ENCODE measurements around the gene ZKSCAN1.
A peak's percentile ranks its signal among the peaks of the same experiment; 100 is the strongest.

ZKSCAN1 gene

DNA sequence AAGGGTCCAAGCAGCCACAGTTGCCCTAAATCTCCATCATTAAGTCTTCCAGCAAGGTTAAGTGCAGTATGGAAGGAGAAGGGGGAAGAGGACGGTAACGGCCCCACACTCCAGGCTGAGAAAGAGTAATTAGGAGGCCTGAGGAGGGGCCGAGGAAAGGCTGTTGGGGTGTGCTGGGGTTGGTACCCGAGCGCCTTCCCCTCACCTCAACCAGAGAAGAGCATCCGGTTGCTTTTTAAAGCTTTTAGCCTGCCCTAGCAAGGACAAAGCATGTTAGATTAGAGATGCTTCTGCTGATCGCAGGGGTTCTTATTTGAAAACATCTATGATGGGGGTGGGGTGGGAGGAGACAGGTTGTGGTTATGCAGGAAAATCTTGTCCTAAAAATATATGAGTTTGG is 25.2 kb downstream of the ZKSCAN1 start:
- no peak for DNase-seq

- no peak for DNase-seq
Measured at GRCh38 chr7:100044718-100045117, 29.3 kb downstream of the ZKSCAN1 start.

DNA sequence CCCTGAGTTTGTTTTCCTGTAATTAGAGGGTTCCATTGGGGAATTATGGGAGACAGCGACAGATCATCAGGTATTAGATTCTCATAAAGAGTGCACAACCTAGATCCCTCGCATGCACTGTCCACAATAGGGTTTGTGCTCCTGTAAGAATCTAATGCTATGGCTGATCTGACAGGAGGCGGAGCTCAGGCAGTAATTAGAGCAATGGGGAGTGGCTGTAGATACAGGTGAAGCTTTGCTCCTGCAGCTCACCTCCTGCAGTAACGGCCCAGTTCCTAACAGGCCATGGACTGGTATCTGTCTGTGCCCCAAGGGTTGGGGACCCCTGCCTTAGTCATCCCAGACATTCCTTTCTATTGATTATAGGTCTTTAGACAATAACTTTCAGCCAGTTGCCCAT is 33.3 kb downstream of the ZKSCAN1 start:
- DNase-seq: no peak

DNA sequence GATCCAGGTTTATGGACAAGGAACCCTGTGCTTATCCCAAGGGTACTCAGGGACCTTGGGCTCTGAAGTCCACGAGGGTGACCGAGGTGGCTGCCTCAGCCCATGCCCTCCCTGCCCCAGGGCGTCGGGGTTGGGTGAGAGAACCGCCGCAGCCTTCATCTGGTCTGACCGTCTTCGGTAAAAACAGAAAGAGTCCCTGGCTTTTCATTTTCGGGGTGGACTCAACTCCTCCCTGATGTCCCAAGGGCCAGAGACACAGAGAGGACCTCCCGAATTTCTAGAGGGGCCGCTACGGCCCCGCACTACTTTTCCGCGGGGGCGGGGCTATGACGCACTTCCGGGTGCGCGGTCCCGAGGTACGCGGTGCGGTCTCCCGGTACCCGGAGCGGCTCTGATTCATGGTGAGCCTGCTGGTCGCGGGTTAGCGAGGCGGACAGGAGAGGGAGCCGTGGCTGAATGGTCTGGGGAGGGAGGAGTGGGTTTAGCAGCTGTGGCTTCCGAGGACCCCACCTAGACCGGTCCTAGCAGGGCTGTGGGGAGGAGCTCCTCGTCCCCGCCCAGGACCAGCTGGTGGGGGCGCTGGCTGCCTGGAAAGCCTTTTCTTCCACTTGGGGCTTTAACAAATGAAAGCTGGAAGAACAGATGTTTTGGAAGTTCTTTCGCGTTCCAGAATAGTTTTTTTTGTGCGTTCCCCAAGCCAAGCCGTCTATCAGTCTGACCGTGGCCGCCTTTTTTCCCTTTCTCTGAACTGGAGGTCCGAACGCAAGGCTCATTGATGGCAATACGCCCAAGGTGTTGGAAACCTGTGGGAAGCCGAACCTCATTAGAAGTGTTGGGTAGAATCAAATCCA is 34.3 kb downstream of the ZKSCAN1 start, which contains the start of gene ZSCAN21:
TSS of gene ZSCAN21 (plus strand) at position 334 of the 851 bp plus-strand sequence. CDS start 7,233 bp downstream, outside the sequence.
- peak; percentile 80 to 81 for DNase-seq

DNA sequence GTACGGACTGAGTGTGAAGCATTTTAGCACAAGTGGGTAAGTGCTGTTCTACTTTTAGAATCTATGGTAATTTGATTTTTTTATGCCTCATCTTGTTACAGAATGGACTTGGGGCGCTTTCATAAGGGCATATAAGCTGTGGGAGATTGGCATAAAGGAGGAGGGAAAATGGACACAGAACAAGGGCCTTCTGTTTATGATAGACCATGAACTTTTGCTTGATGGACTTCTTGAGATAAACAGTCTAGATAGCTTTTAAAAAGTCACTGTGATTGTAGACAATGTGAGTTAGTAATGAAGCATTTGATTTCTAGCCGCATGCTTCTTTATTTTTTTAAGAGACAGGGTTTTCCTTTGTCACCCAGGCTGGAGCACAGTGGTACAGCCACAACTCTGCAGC is 36.2 kb downstream of the ZKSCAN1 start:
- no peak for DNase-seq

GRCh38 chr7:100053215-100053614 is 37.8 kb downstream of the ZKSCAN1 start:
- peak; percentile 7 to 32 for DNase-seq

GRCh38 chr7:100057006-100057405 is 41.6 kb downstream of the ZKSCAN1 start:
- DNase-seq: no peak

- DNase-seq: no peak
Measured at GRCh38 chr7:100059251-100059739, 43.9 kb downstream of the ZKSCAN1 start.

DNA sequence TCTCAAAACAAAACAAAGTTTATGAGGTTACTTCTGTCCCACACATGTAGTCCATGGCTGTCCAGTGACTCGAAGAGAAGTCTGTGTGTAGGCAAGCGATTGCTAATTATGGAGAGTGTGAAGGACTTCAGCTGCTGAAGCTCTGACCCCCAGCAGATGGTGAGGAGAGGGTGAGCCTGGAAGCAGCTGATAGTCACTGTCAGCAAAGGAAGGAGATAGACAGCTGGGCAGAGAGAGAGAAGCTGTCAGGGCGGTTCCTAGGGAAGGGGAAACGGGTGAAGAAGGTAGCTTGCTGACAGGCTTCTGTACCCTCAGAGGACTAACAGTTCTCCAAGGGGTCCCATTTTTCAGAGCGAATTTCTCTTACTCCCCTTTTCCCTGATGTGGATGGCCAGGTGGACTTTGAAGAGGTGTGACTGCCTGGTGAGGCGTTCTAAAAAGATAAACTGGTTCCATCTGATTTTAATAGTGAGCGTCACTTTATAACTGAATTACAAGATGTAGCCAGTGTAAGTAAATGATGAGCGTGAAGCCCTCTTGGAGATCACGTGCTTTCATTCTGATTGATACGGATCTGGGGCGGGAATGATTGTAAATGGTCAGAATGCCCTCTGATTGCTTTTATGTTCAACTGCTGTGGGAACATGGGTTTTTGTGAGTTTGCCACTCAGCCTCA is 46.3 kb downstream of the ZKSCAN1 start:
- DNase-seq: no peak

DNA sequence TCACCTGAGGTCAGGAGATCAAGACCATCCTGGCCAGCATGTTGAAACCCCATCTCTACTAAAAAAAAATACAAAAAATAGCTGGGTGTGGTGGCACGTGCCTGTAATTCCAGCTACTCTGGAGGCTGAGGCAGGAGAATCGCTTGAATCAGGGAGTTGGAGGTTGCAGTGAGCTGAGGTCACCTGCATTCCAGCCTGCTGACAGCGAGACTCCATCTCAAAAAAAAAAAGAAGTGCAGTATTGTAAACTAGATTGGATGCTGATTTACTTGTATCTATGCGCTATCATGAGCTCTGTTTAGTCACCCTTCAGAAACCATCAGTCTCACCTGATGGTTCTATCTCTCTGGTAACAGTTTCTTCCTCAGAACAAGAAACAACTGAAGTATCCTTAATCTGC is 48.0 kb downstream of the ZKSCAN1 start:
- DNase-seq: no peak

- DNase-seq: no peak
Measured at GRCh38 chr7:100064162-100064561, 48.8 kb downstream of the ZKSCAN1 start.

- DNase-seq: no peak
Measured at GRCh38 chr7:100065452-100066186, 50.2 kb downstream of the ZKSCAN1 start.

GRCh38 chr7:100066953-100067352 is 51.6 kb downstream of the ZKSCAN1 start:
- DNase-seq: no peak

GRCh38 chr7:100069991-100070390 is 54.6 kb downstream of the ZKSCAN1 start:
- no peak for DNase-seq

DNA sequence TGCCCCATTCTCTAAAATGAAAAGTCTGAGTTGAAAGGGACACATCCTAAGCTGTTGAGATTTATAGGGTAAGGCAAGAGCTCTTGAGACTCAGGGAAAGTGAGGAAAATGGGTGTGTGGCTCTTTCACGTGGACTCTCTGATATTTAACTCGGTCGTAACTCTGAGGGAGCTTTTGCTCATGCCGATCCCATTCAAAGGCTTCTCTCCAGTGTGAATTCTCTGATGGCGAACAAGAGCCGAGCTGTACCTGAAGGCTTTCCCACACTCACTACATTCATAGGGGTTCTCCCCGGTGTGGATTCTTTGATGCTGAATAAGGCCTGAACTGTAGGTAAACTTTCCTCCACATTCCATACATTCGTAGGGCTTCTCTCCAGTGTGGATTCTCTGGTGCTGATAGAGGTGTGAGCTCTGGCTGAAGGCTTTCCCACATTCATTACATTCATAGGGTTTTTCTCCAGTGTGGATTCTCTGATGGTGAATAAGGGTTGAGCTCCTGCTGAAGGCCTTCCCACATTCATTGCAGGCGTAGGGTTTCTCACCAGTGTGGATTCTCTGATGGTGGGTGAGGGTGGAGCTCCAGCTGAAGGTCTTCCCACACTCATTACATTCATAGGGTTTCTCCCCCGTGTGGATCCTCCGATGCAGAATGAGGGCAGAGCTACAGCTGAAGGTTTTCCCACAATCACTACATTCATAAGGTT is 55.8 kb downstream of the ZKSCAN1 start:
- no peak for DNase-seq

- no peak for DNase-seq
Measured at GRCh38 chr7:100072462-100072861, 57.1 kb downstream of the ZKSCAN1 start.

DNA sequence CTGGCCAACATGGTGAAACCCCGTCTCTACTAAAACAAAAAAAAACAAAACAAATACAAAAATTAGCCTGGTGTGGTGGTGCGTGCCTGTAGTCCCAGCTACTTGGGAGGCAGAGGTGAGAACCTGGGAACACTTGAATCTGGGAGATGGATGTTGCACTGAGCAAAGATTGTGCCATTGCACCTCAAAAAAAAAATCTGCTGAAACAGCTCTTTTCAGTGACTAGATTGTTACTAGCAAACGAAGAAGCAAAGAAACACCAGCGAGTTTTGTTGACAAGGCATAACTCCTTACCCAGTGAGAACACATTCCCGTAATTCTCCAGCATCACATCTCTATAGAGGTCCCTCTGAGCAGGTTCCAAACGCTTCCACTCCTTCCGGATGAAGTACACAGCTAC is 59.4 kb downstream of the ZKSCAN1 start:
- DNase-seq: no peak

GRCh38 chr7:100075418-100075817 is 60.0 kb downstream of the ZKSCAN1 start:
- DNase-seq: no peak

GRCh38 chr7:100077205-100077604 is 61.8 kb downstream of the ZKSCAN1 start:
- no peak for DNase-seq

DNA sequence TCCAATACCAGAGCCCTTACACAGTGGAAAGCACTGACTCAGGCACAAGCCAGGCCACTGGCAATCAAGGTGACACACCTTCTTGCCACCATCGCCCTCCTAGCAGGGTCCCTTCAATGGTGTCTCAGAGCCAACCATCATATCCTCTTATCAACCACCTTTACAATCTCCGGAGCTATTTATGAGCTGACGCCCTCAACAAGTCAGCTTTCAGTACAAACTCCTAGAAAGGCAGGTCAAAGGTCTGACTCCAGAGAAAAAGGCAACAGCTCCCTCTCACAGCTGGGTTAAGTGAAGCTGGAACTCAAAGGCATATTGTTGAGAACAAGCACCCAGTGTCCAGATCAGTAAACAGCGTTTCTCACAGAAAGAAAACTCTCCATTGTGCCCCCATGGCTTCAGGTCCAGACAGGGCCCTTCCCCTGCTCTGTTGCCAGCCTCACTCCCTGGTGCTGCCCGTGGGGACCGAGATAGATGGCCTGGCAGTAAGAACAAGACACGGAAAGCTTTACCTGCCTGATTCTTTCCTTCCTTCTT is 63.7 kb downstream of the ZKSCAN1 start:
- no peak for DNase-seq

GRCh38 chr7:100080907-100081534 is 65.6 kb downstream of the ZKSCAN1 start:
- DNase-seq: no peak
